HepG2 (cell line): Measurements from ENCODE around the gene ORM1. TPM values are rescaled to one million over a fixed set of nuclear protein-coding genes. Genes with fewer than 3 reads are reported as not detected.

Source experiments
- ATAC-seq: fragments of 200-7000 bp; cut with Tn5 transposase; 3 replicates; pipeline ENCODE4 v1.9.1; 2020; ENCODE audit warnings: mild to moderate bottlenecking, moderate library complexity
- BruUV-seq: library from RNA; stranded (reverse); fragments of 400-500 nt; replicated peaks from 2 replicates; lab custom pipeline; 2021; lab: Mats Ljungman, UMichigan
- CTCF ChIA-PET: fragments of 300-600 bp; formaldehyde crosslinking; extraction: SDS; loops from one replicate; lab custom pipeline; 2021; ENCODE audit warnings: low total read pairs, inconsistent platforms, low intra/inter-chr PET ratio; lab: Yijun Ruan, JAX
- POLR2A ChIA-PET: fragments of 350-600 bp; sonication (Branson Sonifier 250); formaldehyde crosslinking; loops from one replicate; lab custom pipeline; 2020; ENCODE audit warnings: antibody characterized with exemption, inconsistent platforms; lab: Yijun Ruan, JAX
- DNase-seq: peaks from one replicate; pipeline ENCODE4 v3.0.0-alpha.2; 2015; ENCODE audit warnings: low spot score
- FAIRE-seq: peaks from 3 replicates; lab custom pipeline; 2011; peaks lifted over from hg19 to GRCh38; lab: Jason Lieb, UNC
- H2AFZ ChIP-seq: one replicate; pipeline ENCODE4 v1.6.1; 2011; ENCODE audit warnings: low read length, inconsistent platforms
- H3K27ac ChIP-seq: fragments of 300-600 bp; 3 replicates; pipeline ENCODE4 v1.8.0; 2011; ENCODE audit warnings: mixed run types, mild to moderate bottlenecking, mixed read lengths, low read length, inconsistent platforms; ENCODE audit not compliant: insufficient read depth; ENCODE audit errors: extremely low read length
- H3K27me3 ChIP-seq, 2 experiments: fragments of 200-600 bp in 1 of 2; 2 replicates in 1 of 2; 3 replicates in 1 of 2; pipeline versions ENCODE4 v1.6.0 to v1.8.0; 2011; ENCODE audit warnings: low read length in 2 of 2, mild to moderate bottlenecking in 2 of 2, moderate library complexity in 2 of 2, inconsistent platforms in 1 of 2; ENCODE audit not compliant: insufficient read depth in 2 of 2, control insufficient read depth in 1 of 2
- H3K36me3 ChIP-seq, 2 experiments: fragments of 200-600 bp in 1 of 2; replicated peaks in 1 of 2; 2 replicates in 1 of 2; 3 replicates in 1 of 2; pipeline versions ENCODE4 v1.5.1 to v1.8.0; 2011; ENCODE audit warnings: low read length in 2 of 2, inconsistent platforms in 1 of 2; ENCODE audit not compliant: insufficient read depth in 2 of 2, control insufficient read depth in 1 of 2
- H3K4me1 ChIP-seq: 2 replicates; pipeline ENCODE4 v1.5.1; 2012; ENCODE audit warnings: low read length, inconsistent platforms; ENCODE audit not compliant: insufficient read depth
- H3K4me2 ChIP-seq: 2 replicates; pipeline ENCODE4 v1.6.0; 2011; ENCODE audit warnings: low read depth, low read length, inconsistent platforms
- H3K4me3 ChIP-seq, 3 experiments: fragments of 200-600 bp in 1 of 3; sonication (generic), shearing (Covaris generic) in 1 of 3; replicated peaks in 1 of 3; 2 replicates each; pipeline ENCODE4 v1.5.1; 2011 to 2016; ENCODE audit warnings: low read length in 3 of 3, inconsistent platforms in 2 of 3, low read depth in 2 of 3, mild to moderate bottlenecking in 2 of 3, control low read depth in 1 of 3, mixed read lengths in 1 of 3; ENCODE audit not compliant: insufficient read depth in 1 of 3
- H3K79me2 ChIP-seq: one replicate; pipeline ENCODE4 v1.6.1; 2011; ENCODE audit warnings: low read length, inconsistent platforms; ENCODE audit not compliant: insufficient read depth
- H3K9ac ChIP-seq: 2 replicates; pipeline ENCODE4 v1.6.0; 2011; ENCODE audit warnings: mild to moderate bottlenecking, low read depth, low read length, inconsistent platforms; ENCODE audit not compliant: insufficient read depth
- H3K9me3 ChIP-seq: 2 replicates; pipeline ENCODE4 v1.5.1; 2012; ENCODE audit warnings: mild to moderate bottlenecking, low read length
- H4K20me1 ChIP-seq: 2 replicates; pipeline ENCODE4 v1.6.0; 2011; ENCODE audit warnings: inconsistent platforms, mild to moderate bottlenecking, low read length, moderate library complexity; ENCODE audit not compliant: insufficient read depth
- AGO1 ChIP-seq: fragments of 200-400 bp; formaldehyde crosslinking; IDR thresholded peaks from 2 replicates; pipeline ENCODE4 v1.6.1; 2017; ENCODE audit warnings: mild to moderate bottlenecking, low read depth, low read length, moderate library complexity; ENCODE audit not compliant: poor library complexity, severe bottlenecking
- HIC2 ChIP-seq: sonication (generic); formaldehyde crosslinking; IDR thresholded peaks from 2 replicates; pipeline ENCODE4 v1.9.0; 2022; ENCODE audit warnings: low read depth, missing genetic modification reagents
- MAF1 ChIP-seq: sonication (generic); formaldehyde crosslinking; IDR thresholded peaks from 2 replicates; pipeline ENCODE4 v1.5.0; 2020; ENCODE audit warnings: missing genetic modification reagents, borderline replicate concordance
- SRSF9 ChIP-seq: fragments of 200-400 bp; formaldehyde crosslinking; IDR thresholded peaks from 2 replicates; pipeline ENCODE4 v1.6.1; 2018; ENCODE audit warnings: borderline replicate concordance, mild to moderate bottlenecking, low read depth, low read length; ENCODE audit not compliant: insufficient read depth, poor library complexity, severe bottlenecking
- ZBTB26 ChIP-seq: IDR thresholded peaks from 2 replicates; pipeline ENCODE4 v1.6.1; 2016; ENCODE audit warnings: missing compliant biosample characterization, missing genetic modification reagents, borderline replicate concordance
- ZC3H4 ChIP-seq: sonication (generic); formaldehyde crosslinking; IDR thresholded peaks from 2 replicates; pipeline ENCODE4 v1.4.0; 2020; ENCODE audit warnings: missing genetic modification reagents, borderline replicate concordance
- ZNF10 ChIP-seq: sonication (generic); formaldehyde crosslinking; IDR thresholded peaks from 2 replicates; pipeline ENCODE4 v1.4.0; 2020; ENCODE audit warnings: mild to moderate bottlenecking, low read depth, missing genetic modification reagents, borderline replicate concordance
- ZNF138 ChIP-seq: sonication (generic); formaldehyde crosslinking; IDR thresholded peaks from 2 replicates; pipeline ENCODE4 v1.5.0; 2020; ENCODE audit warnings: mild to moderate bottlenecking, low read depth, missing genetic modification reagents
- ZNF160 ChIP-seq: sonication (generic); formaldehyde crosslinking; IDR thresholded peaks from 2 replicates; pipeline ENCODE4 v1.8.0; 2022; ENCODE audit warnings: mild to moderate bottlenecking, inconsistent platforms, missing genetic modification reagents
- ZNF354B ChIP-seq: sonication (generic); formaldehyde crosslinking; IDR thresholded peaks from 2 replicates; pipeline ENCODE4 v1.8.0; 2022; ENCODE audit warnings: mild to moderate bottlenecking, missing genetic modification reagents
- ZNF607 ChIP-seq: sonication (generic); formaldehyde crosslinking; IDR thresholded peaks from 2 replicates; pipeline ENCODE4 v1.5.1; 2020; ENCODE audit warnings: missing genetic modification reagents, mild to moderate bottlenecking, borderline replicate concordance
- ZNF703 ChIP-seq: sonication (generic); formaldehyde crosslinking; IDR thresholded peaks from 2 replicates; pipeline ENCODE4 v1.5.1; 2020; ENCODE audit warnings: missing genetic modification reagents, mild to moderate bottlenecking, moderate library complexity, borderline replicate concordance
- ZNF841 ChIP-seq: sonication (generic); formaldehyde crosslinking; IDR thresholded peaks from 2 replicates; pipeline ENCODE4 v1.8.1; 2023; ENCODE audit warnings: missing genetic modification reagents, borderline replicate concordance
- WGBS: methylation state at CpG from one replicate; pipeline ENCODE4 v1.1.6; 2017; ENCODE audit warnings: low lambda C conversion rate; 5-methylcytosine and 5-hydroxymethylcytosine counted together
- in situ Hi-C: cut with HindIII; loops from 2 replicates; pipeline ENCODE4 v1.10.0; 2017; ENCODE audit warnings: low pct_unique_long_range_greater_than_20kb; ENCODE audit not compliant: extremely low pct_ligation_motif_present
- intact Hi-C: fragments of 100-400 bp; cut with micrococcal nuclease; formaldehyde crosslinking; loops from one replicate; pipeline ENCODE4 v1.10.0; 2022; ENCODE audit not compliant: unreplicated experiment
- polyA plus RNA-seq, 8 experiments: library from polyadenylated mRNA; depleted of rRNA in 3 of 8; stranded (reverse) in 7 of 8; unstranded in 1 of 8; fragments of >200 nt; fragmentation: Illumina TruSeq in 4 of 8; extraction: Trizol in 4 of 8; gene quantifications; 2 replicates each; pipeline versions ENCODE4 v1.2.1 to v1.2.3, GENCODE V29; 2011 to 2016; ENCODE audit warnings: low read depth in 4 of 8, missing spikeins in 1 of 8, mixed read lengths in 1 of 8; ENCODE audit not compliant: insufficient read depth in 1 of 8
- total RNA-seq, 5 experiments: library from RNA; depleted of rRNA; stranded (reverse); fragments of >200 nt; fragmentation: Illumina TruSeq; extraction: Trizol; gene quantifications; 2 replicates each; pipeline ENCODE4 v1.2.3, GENCODE V29; 2016; ENCODE audit warnings: low read depth in 1 of 5

The ORM1 gene
- total and polyA plus RNA-seq, 2 of the 13 experiments (the other 11 are each of a cell fraction or from before 2014, with no cell fraction given), result 699 to 1,180 TPM

GRCh38 chr9:114355821-114356220 lies 32.9 kb downstream of the ORM1 start:
- H3K9ac ChIP-seq, result no peak overlapping the region
- H3K36me3 ChIP-seq, result peaks cover 0 to 32% of the 10 kb centered on the region in 2 experiments; a peak in 2 of 5 replicates
- ChIA-PET CTCF (no interaction called here), POLR2A (no interaction called here)
- 96% methylated on average over 6 of the region's 6 CpGs for WGBS
- H3K4me1 ChIP-seq, result no peaks in the 10 kb centered on the region; the same call in 1 of the 2 replicates
- in situ Hi-C loops, result no loop called here
- no peaks in the 10 kb centered on the region for H3K79me2 ChIP-seq
- H3K9me3 ChIP-seq, result no peaks in the 10 kb centered on the region
- no peak overlapping the region for H2AFZ ChIP-seq
- no peaks in the 10 kb centered on the region for H3K27me3 ChIP-seq
- ATAC-seq, result no peak
- TF ChIP-seq ZC3H4 (no peak), ZNF160 (CRISPR knock-in tag) (no peak), AGO1 (no peak), ZNF138 (CRISPR knock-in tag) (no peak), ZNF703 (CRISPR knock-in tag) (no peak), ZNF354B (CRISPR knock-in tag) (no peak), ZNF841 (CRISPR knock-in tag) (no peak)
- TF ChIP-seq, all 625 proteins: peak for 0
- no peak for FAIRE-seq
- Histone ChIP-seq H3K4me3 (no peak overlapping the region), H4K20me1 (no peaks in the 10 kb centered on the region), H3K4me2 (no peak overlapping the region), H3K27ac (no peak overlapping the region)
- BruUV-seq, result no TSS peak
- intact Hi-C loops, result no loop called here
- DNase-seq, result no peak

- Histone ChIP-seq H3K36me3 (peaks cover 0 to 40% of the 10 kb centered on the region in 2 experiments; a peak in 3 of 5 replicates), H3K27me3 (no peaks in the 10 kb centered on the region), H3K4me1 (no peaks in the 10 kb centered on the region), H2AFZ (no peak overlapping the region), H3K27ac (no peak overlapping the region), H3K9ac (no peak overlapping the region), H3K4me3 (no peak overlapping the region), H4K20me1 (no peaks in the 10 kb centered on the region), H3K9me3 (no peaks in the 10 kb centered on the region), H3K79me2 (no peaks in the 10 kb centered on the region), H3K4me2 (no peak overlapping the region)
- ATAC-seq (no peak), FAIRE-seq (no peak), DNase-seq (no peak)
- WGBS, result 100% methylated on average over 4 of the region's 6 CpGs
- in situ Hi-C loops (no loop called here), intact Hi-C loops (no loop called here)
- POLR2A ChIA-PET, result no interaction called here
- CTCF ChIA-PET, result no interaction called here
- BruUV-seq, result no TSS peak
- TF ChIP-seq MAF1 (no peak), ZNF10 (no peak), SRSF9 (no peak), ZBTB26 (CRISPR knock-in tag) (no peak), HIC2 (CRISPR knock-in tag) (no peak), ZNF607 (CRISPR knock-in tag) (no peak)
These were observed 33.9 kb downstream of the ORM1 start for GRCh38 chr9:114356792-114357191.
